Liver (tissue), 9 donors: ENCODE measurements around the gene TPRX1. TPM values are rescaled to one million over a fixed set of nuclear protein-coding genes. Genes with fewer than 3 reads are reported as not detected.
A peak's percentile ranks its signal among the peaks of the same experiment; 100 is the strongest.

Experiments used
- DNase-seq: peaks from one replicate; pipeline ENCODE4 v3.0.0-alpha.2; 2017; ENCODE audit warnings: low spot score
- H3K27ac ChIP-seq, 2 donors: one replicate each; pipeline ENCODE4 v1.7.0; 2013; ENCODE audit warnings: inconsistent platforms in 2 of 2, low read length in 2 of 2, control low read depth in 1 of 2, low read depth in 1 of 2, mild to moderate bottlenecking in 1 of 2
- H3K27me3 ChIP-seq, 4 donors: one replicate each; pipeline versions ENCODE4 v1.6.1 to v1.7.0; 2013; ENCODE audit warnings: low read length in 3 of 4, inconsistent platforms in 1 of 4, mild to moderate bottlenecking in 1 of 4, moderate library complexity in 1 of 4; ENCODE audit not compliant: control insufficient read depth in 4 of 4, insufficient read depth in 4 of 4
- H3K36me3 ChIP-seq, 4 donors: one replicate each; pipeline versions ENCODE4 v1.6.1 to v1.7.0; 2013; ENCODE audit warnings: low read length in 3 of 4, mild to moderate bottlenecking in 3 of 4, low read depth in 1 of 4, moderate library complexity in 1 of 4; ENCODE audit not compliant: control insufficient read depth in 4 of 4, insufficient read depth in 3 of 4
- H3K4me1 ChIP-seq, 4 donors: one replicate each; pipeline versions ENCODE4 v1.6.1 to v1.7.0; 2013; ENCODE audit warnings: low read length in 3 of 4, mild to moderate bottlenecking in 3 of 4, moderate library complexity in 1 of 4; ENCODE audit not compliant: control insufficient read depth in 4 of 4, insufficient read depth in 4 of 4
- H3K4me3 ChIP-seq, 3 donors: one replicate each; pipeline versions ENCODE4 v1.6.1 to v1.7.0; 2013; ENCODE audit warnings: low read length in 3 of 3, control low read depth in 1 of 3, low read depth in 1 of 3, mild to moderate bottlenecking in 1 of 3
- H3K9ac ChIP-seq, 2 donors: one replicate each; pipeline ENCODE4 v1.7.0; 2013; ENCODE audit warnings: low read length in 2 of 2, mild to moderate bottlenecking in 2 of 2, moderate library complexity in 2 of 2, control low read depth in 1 of 2, low read depth in 1 of 2
- H3K9me3 ChIP-seq, 4 donors: one replicate each; pipeline versions ENCODE4 v1.6.1 to v1.7.0; 2013; ENCODE audit warnings: low read length in 3 of 4; ENCODE audit not compliant: control insufficient read depth in 4 of 4
- ATF3 ChIP-seq: IDR thresholded peaks from 2 replicates; pipeline ENCODE4 v1.6.1; 2016; ENCODE audit warnings: antibody characterized with exemption
- CTCF ChIP-seq: fragments of 150-350 bp; IDR thresholded peaks from 2 replicates; pipeline ENCODE4 v1.5.1; 2017; ENCODE audit warnings: improper control_type of control experiment, low read depth, low read length; ENCODE audit not compliant: missing input control
- FOXA2 ChIP-seq: IDR thresholded peaks from 2 replicates; pipeline ENCODE4 v1.6.1; 2016; ENCODE audit warnings: antibody characterized with exemption
- GABPA ChIP-seq, 2 donors: IDR thresholded peaks in 1 of 2; conservative IDR thresholded peaks in 1 of 2; 2 replicates each; pipeline ENCODE4 v1.6.1; 2016; ENCODE audit warnings: antibody characterized with exemption in 2 of 2, mild to moderate bottlenecking in 1 of 2, moderate library complexity in 1 of 2
- HNF4A ChIP-seq, 2 donors: conservative IDR thresholded peaks; 2 replicates each; pipeline ENCODE4 v1.6.1; 2016; ENCODE audit warnings: antibody characterized with exemption in 2 of 2, mild to moderate bottlenecking in 2 of 2
- HNF4G ChIP-seq: IDR thresholded peaks from 2 replicates; pipeline ENCODE4 v1.6.1; 2016; ENCODE audit warnings: antibody characterized with exemption
- JUND ChIP-seq, 2 donors: IDR thresholded peaks; 2 replicates each; pipeline ENCODE4 v1.6.1; 2016; ENCODE audit warnings: antibody characterized with exemption in 2 of 2
- NR2F2 ChIP-seq: IDR thresholded peaks from 2 replicates; pipeline ENCODE4 v1.6.1; 2016; ENCODE audit warnings: antibody characterized with exemption
- RAD21 ChIP-seq, 2 donors: IDR thresholded peaks; 2 replicates each; pipeline ENCODE4 v1.6.1; 2016; ENCODE audit warnings: antibody characterized with exemption in 2 of 2, mild to moderate bottlenecking in 2 of 2
- RXRA ChIP-seq, 2 donors: IDR thresholded peaks; 2 replicates each; pipeline ENCODE4 v1.6.1; 2017 to 2018; ENCODE audit warnings: antibody characterized with exemption in 2 of 2, mild to moderate bottlenecking in 1 of 2
- SP1 ChIP-seq: IDR thresholded peaks from 2 replicates; pipeline ENCODE4 v1.6.1; 2018; ENCODE audit warnings: antibody characterized with exemption, mild to moderate bottlenecking
- TAF1 ChIP-seq: conservative IDR thresholded peaks from 2 replicates; pipeline ENCODE4 v1.6.1; 2016; ENCODE audit warnings: antibody characterized with exemption, mild to moderate bottlenecking
- YY1 ChIP-seq: IDR thresholded peaks from 2 replicates; pipeline ENCODE4 v1.6.1; 2016; ENCODE audit warnings: antibody characterized with exemption, mild to moderate bottlenecking
- ZBTB33 ChIP-seq: IDR thresholded peaks from 2 replicates; pipeline ENCODE4 v1.6.1; 2016; ENCODE audit warnings: antibody characterized with exemption
- WGBS: extraction: QIAGEN DNeasy Blood & Tissue Kit; methylation state at CpG from one replicate; pipeline ENCODE4 v1.1.7; 2013; 5-methylcytosine and 5-hydroxymethylcytosine counted together
- polyA plus RNA-seq, 2 donors: library from polyadenylated mRNA; stranded (reverse) in 1 of 2; unstranded in 1 of 2; fragments of 200-250 nt in 1 of 2; fragments of >200 nt in 1 of 2; fragmentation: Nextera tagmentation in 1 of 2; extraction: Ambion mirVana in 1 of 2; gene quantifications; one replicate each; pipeline versions ENCODE4 v1.2.1 to v1.2.3, GENCODE V29; 2013 to 2015
- total RNA-seq, 2 donors: library from RNA; depleted of rRNA; stranded (reverse); fragments of >200 nt; gene quantifications; one replicate each; pipeline ENCODE4 v1.2.3, GENCODE V29; 2014
- TF ChIP-seq, protein P1 (sequence below): IDR thresholded peaks from 2 replicates; pipeline ENCODE4 v1.6.1; 2016; ENCODE audit warnings: antibody characterized with exemption, mild to moderate bottlenecking
- donor health status: healthy.
- donor health status: healthy.
- donor health status: healthy.
- donor health status: healthy.
- donor health status: healthy.

The TPRX1 gene
- total and polyA plus RNA-seq, 4 donors, result not detected

- Histone ChIP-seq H3K4me3 (no peak overlapping the region), H3K27ac (peak overlapping the region; percentile 67 to 96), H3K9me3 (no peaks in the 10 kb centered on the region), H3K27me3 (no peaks in the 10 kb centered on the region), H3K36me3 (peaks cover 11 to 39% (median 17%) of the 10 kb centered on the region in 4 donors), H3K9ac (no peak overlapping the region), H3K4me1 (peaks cover 0 to 28% (median 22%) of the 10 kb centered on the region in 4 donors)
- TF ChIP-seq HNF4A (conservative IDR thresholded peaks at IDR 0.05), result peak; percentile 62 to 69
- TF ChIP-seq RAD21 (IDR thresholded peaks at IDR 0.05), result no peak
- TF ChIP-seq YY1, result no peak
- no peak for TF ChIP-seq JUND (IDR thresholded peaks at IDR 0.05)
- TF ChIP-seq SP1, result peak; percentile 36
- peak; percentile 25 for TF ChIP-seq HNF4G
- WGBS, result 52% methylated on average over 14 of the region's 14 CpGs
- DNase-seq, result no peak
These were observed 46.5 kb downstream of the TPRX1 start for GRCh38 chr19:47757617-47758442.

GRCh38 chr19:47756953-47757608 is 47.3 kb downstream of the TPRX1 start:
- Histone ChIP-seq H3K9ac (no peak overlapping the region), H3K27ac (peak overlapping the region; percentile 67 to 96), H3K9me3 (no peaks in the 10 kb centered on the region), H3K36me3 (peaks cover 17 to 47% (median 24%) of the 10 kb centered on the region in 4 donors), H3K4me1 (peaks cover 0 to 28% (median 22%) of the 10 kb centered on the region in 4 donors), H3K4me3 (no peak overlapping the region), H3K27me3 (no peaks in the 10 kb centered on the region)
- TF ChIP-seq GABPA (IDR thresholded peaks at IDR 0.05 in 1 of 2, conservative IDR thresholded peaks at IDR 0.05 in 1 of 2) (no peak), NR2F2 (peak; percentile 46), CTCF (no peak), TAF1 (no peak), FOXA2 (no peak), YY1 (peak; percentile 39), ATF3 (no peak), RAD21 (IDR thresholded peaks at IDR 0.05) (no peak), JUND (IDR thresholded peaks at IDR 0.05) (no peak), ZBTB33 (no peak), SP1 (peak; percentile 72), RXRA (IDR thresholded peaks at IDR 0.05) (peak; percentile 97 to 98), HNF4A (conservative IDR thresholded peaks at IDR 0.05) (peak; percentile 20 to 34)
- TF ChIP-seq, protein P1, sequence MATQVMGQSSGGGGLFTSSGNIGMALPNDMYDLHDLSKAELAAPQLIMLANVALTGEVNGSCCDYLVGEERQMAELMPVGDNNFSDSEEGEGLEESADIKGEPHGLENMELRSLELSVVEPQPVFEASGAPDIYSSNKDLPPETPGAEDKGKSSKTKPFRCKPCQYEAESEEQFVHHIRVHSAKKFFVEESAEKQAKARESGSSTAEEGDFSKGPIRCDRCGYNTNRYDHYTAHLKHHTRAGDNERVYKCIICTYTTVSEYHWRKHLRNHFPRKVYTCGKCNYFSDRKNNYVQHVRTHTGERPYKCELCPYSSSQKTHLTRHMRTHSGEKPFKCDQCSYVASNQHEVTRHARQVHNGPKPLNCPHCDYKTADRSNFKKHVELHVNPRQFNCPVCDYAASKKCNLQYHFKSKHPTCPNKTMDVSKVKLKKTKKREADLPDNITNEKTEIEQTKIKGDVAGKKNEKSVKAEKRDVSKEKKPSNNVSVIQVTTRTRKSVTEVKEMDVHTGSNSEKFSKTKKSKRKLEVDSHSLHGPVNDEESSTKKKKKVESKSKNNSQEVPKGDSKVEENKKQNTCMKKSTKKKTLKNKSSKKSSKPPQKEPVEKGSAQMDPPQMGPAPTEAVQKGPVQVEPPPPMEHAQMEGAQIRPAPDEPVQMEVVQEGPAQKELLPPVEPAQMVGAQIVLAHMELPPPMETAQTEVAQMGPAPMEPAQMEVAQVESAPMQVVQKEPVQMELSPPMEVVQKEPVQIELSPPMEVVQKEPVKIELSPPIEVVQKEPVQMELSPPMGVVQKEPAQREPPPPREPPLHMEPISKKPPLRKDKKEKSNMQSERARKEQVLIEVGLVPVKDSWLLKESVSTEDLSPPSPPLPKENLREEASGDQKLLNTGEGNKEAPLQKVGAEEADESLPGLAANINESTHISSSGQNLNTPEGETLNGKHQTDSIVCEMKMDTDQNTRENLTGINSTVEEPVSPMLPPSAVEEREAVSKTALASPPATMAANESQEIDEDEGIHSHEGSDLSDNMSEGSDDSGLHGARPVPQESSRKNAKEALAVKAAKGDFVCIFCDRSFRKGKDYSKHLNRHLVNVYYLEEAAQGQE, result peak; percentile 25
- DNase-seq, result no peak
- WGBS, result 45% methylated on average over 22 of the region's 22 CpGs
